Measurements from ENCODE around the gene TULP1. TPM values are rescaled to one million over a fixed set of nuclear protein-coding genes. Genes with fewer than 3 reads are reported as not detected.

TULP1 gene
- total and polyA plus RNA-seq, 2 of the 4 experiments (the other 2 are of a cell fraction) = not detected

GRCh38 chr6:35508542-35508941, 4.2 kb downstream of the TULP1 start:
- H2AFZ ChIP-seq (replicated peaks; ENCODE audit: low read length, poor library complexity) = no peak overlapping the region
- no peak overlapping the region for H2AK9ac ChIP-seq (replicated peaks; ENCODE audit: low read depth, low read length, poor library complexity)
- POLR2A ChIA-PET (ENCODE audit: unreplicated experiment) = no interaction called here
- in situ Hi-C loops (cut with MboI; ENCODE audit: low sequenced_read_pairs) = no loop called here
- no peak overlapping the region for H4K5ac ChIP-seq (ENCODE audit: low read depth, low read length)
- no peak for ATAC-seq (ENCODE audit: low read depth)
- no peak overlapping the region for H3K27ac ChIP-seq (ENCODE audit: insufficient read depth, low read length)
- no peak overlapping the region for H3K56ac ChIP-seq (ENCODE audit: extremely low read depth, insufficient read depth, low read length)
- peaks cover 72% of the 10 kb centered on the region for H3K27me3 ChIP-seq (ENCODE audit: control insufficient read depth, insufficient read depth, low read length)
- TF ChIP-seq RCOR1 (IDR thresholded peaks at IDR 0.05; ENCODE audit: insufficient replicate concordance, low read length) (no peak), MXI1 (IDR thresholded peaks at IDR 0.05; ENCODE audit: borderline replicate concordance, low read depth, low read length) (no peak), FOS (IDR thresholded peaks at IDR 0.05; ENCODE audit: low read depth, low read length) (no peak), BHLHE40 (IDR thresholded peaks at IDR 0.05; ENCODE audit: low read depth, low read length) (no peak), RAD21 (IDR thresholded peaks at IDR 0.05; ENCODE audit: low read length) (no peak), RFX5 (IDR thresholded peaks at IDR 0.05; ENCODE audit: low read depth, low read length) (no peak), NFE2L2 (IDR thresholded peaks at IDR 0.05; ENCODE audit: low read depth, low read length) (no peak), SMC3 (IDR thresholded peaks at IDR 0.05; ENCODE audit: low read depth, low read length) (no peak), CHD1 (IDR thresholded peaks at IDR 0.05; ENCODE audit: low read depth, low read length) (no peak), CEBPB (IDR thresholded peaks at IDR 0.05; ENCODE audit: low read depth, low read length) (no peak), POLR2A (IDR thresholded peaks at IDR 0.05; ENCODE audit: low read depth, low read length) (no peak), MAZ (IDR thresholded peaks at IDR 0.05; ENCODE audit: borderline replicate concordance, low read depth, low read length) (no peak), ELK1 (IDR thresholded peaks at IDR 0.05; ENCODE audit: borderline replicate concordance, low read depth, low read length) (no peak), MAFK (IDR thresholded peaks at IDR 0.05; ENCODE audit: low read depth, low read length) (no peak)
- TF ChIP-seq, protein P1, sequence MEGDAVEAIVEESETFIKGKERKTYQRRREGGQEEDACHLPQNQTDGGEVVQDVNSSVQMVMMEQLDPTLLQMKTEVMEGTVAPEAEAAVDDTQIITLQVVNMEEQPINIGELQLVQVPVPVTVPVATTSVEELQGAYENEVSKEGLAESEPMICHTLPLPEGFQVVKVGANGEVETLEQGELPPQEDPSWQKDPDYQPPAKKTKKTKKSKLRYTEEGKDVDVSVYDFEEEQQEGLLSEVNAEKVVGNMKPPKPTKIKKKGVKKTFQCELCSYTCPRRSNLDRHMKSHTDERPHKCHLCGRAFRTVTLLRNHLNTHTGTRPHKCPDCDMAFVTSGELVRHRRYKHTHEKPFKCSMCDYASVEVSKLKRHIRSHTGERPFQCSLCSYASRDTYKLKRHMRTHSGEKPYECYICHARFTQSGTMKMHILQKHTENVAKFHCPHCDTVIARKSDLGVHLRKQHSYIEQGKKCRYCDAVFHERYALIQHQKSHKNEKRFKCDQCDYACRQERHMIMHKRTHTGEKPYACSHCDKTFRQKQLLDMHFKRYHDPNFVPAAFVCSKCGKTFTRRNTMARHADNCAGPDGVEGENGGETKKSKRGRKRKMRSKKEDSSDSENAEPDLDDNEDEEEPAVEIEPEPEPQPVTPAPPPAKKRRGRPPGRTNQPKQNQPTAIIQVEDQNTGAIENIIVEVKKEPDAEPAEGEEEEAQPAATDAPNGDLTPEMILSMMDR (conservative IDR thresholded peaks at IDR 0.05; ENCODE audit: low read depth, low read length) = no peak
- TF ChIP-seq, protein P2, sequence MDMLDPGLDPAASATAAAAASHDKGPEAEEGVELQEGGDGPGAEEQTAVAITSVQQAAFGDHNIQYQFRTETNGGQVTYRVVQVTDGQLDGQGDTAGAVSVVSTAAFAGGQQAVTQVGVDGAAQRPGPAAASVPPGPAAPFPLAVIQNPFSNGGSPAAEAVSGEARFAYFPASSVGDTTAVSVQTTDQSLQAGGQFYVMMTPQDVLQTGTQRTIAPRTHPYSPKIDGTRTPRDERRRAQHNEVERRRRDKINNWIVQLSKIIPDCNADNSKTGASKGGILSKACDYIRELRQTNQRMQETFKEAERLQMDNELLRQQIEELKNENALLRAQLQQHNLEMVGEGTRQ (IDR thresholded peaks at IDR 0.05; ENCODE audit: low read depth, low read length) = no peak
- no peak overlapping the region for H2BK15ac ChIP-seq (ENCODE audit: low read depth, low read length)
- no peak overlapping the region for H4K8ac ChIP-seq (ENCODE audit: low read depth in 2 of 2, low read length in 2 of 2)
- no peaks in the 10 kb centered on the region for H3K79me1 ChIP-seq (ENCODE audit: low read depth in 1 of 2, low read length in 2 of 2)
- no peak overlapping the region for H3K4me3 ChIP-seq (ENCODE audit: insufficient read depth, low read depth, low read length)
- no peak overlapping the region for H3K18ac ChIP-seq (ENCODE audit: low read depth, low read length)
- dilution Hi-C loops (cut with HindIII; ENCODE audit: low sequenced_read_pairs, unreplicated experiment) = no loop called here
- no peak overlapping the region for H3K9ac ChIP-seq (ENCODE audit: low read depth, low read length)
- H3K4me2 ChIP-seq (ENCODE audit: low read depth, low read length) = no peak overlapping the region
- H3K14ac ChIP-seq (replicated peaks; ENCODE audit: low read depth, low read length) = no peak overlapping the region
- peaks cover 5% of the 10 kb centered on the region; the same call in 1 of the 2 replicates for H3K9me3 ChIP-seq (ENCODE audit: control insufficient read depth, insufficient read depth, low read length)
- no peak overlapping the region for H2BK20ac ChIP-seq (ENCODE audit: low read depth, low read length)
- H4K91ac ChIP-seq (ENCODE audit: insufficient read depth, low read depth, low read length) = no peak overlapping the region
- H3K36me3 ChIP-seq (ENCODE audit: control insufficient read depth, insufficient read depth, low read length) = no peaks in the 10 kb centered on the region
- no peak overlapping the region for H3K23ac ChIP-seq (ENCODE audit: low read depth, low read length)
- no peak overlapping the region for H3K4ac ChIP-seq (ENCODE audit: low read depth, low read length)
- no TSS peak for BruUV-seq (replicated peaks)
- H3K9me1 ChIP-seq (ENCODE audit: insufficient read depth, low read length) = no peaks in the 10 kb centered on the region
- H2BK5ac ChIP-seq (ENCODE audit: low read depth, low read length, poor library complexity, severe bottlenecking) = no peak overlapping the region
- no peaks in the 10 kb centered on the region for H4K20me1 ChIP-seq (ENCODE audit: insufficient read depth, low read length)
- H2AK5ac ChIP-seq (ENCODE audit: low read depth, low read length) = no peak overlapping the region
- 60% methylated on average over 1 of the region's 5 CpGs; no CpG with 5 or more reads in 1 of the 2 experiments for WGBS, 2 experiments (ENCODE audit: extremely low coverage in 2 of 2, insufficient read length in 1 of 2)
- CTCF ChIA-PET = no interaction called here
- intact Hi-C loops (cut with micrococcal nuclease) = no loop called here
- no peak for DNase-seq
- H2BK120ac ChIP-seq (ENCODE audit: low read depth, low read length) = no peak overlapping the region
- 0 out of 2 replicates have a peak, but pooled peaks cover 1% of the 10 kb centered on the region for H3K4me1 ChIP-seq (ENCODE audit: control insufficient read depth, insufficient read depth, low read length)

All from IMR-90 (cell line).